OCI-LY3 (cell line): ENCODE data around the gene ATRN.

Source experiments
- H2AFZ ChIP-seq: fragments of 200-600, 300-600 bp; shearing (Covaris generic); 2 replicates; pipeline ENCODE4 v1.6.0; 2014; ENCODE audit warnings: antibody characterized with exemption, low read depth, low read length
- H3K27ac ChIP-seq: fragments of 200-600, 300-600 bp; sonication (generic); 2 replicates; pipeline ENCODE4 v1.5.1; 2014; ENCODE audit warnings: mild to moderate bottlenecking, low read length, moderate library complexity, mixed read lengths
- H3K27me3 ChIP-seq: fragments of 200-600, 300-600 bp; sonication (generic); 2 replicates; pipeline ENCODE4 v1.6.1; 2014; ENCODE audit warnings: low read depth, low read length, mixed read lengths
- H3K36me3 ChIP-seq: fragments of 200-600, 300-600 bp; sonication (generic); replicated peaks from 2 replicates; pipeline ENCODE3; 2014; ENCODE audit warnings: low read depth, low read length, mixed read lengths
- H3K4me1 ChIP-seq: fragments of 300-600, 200-600 bp; sonication (generic); 2 replicates; pipeline ENCODE4 v1.6.1; 2014; ENCODE audit warnings: low read length, mixed read lengths
- H3K4me2 ChIP-seq: fragments of 200-600, 300-600 bp; sonication (generic); 2 replicates; pipeline ENCODE4 v1.6.1; 2014; ENCODE audit warnings: low read length, mixed read lengths
- H3K4me3 ChIP-seq: fragments of 300-600, 200-600 bp; sonication (generic); 2 replicates; pipeline ENCODE4 v1.5.1; 2014; ENCODE audit warnings: antibody characterized with exemption, mild to moderate bottlenecking, low read length, moderate library complexity
- H3K79me2 ChIP-seq: fragments of 300-600, 200-600 bp; shearing (Covaris generic); 2 replicates; pipeline ENCODE4 v1.6.1; 2014; ENCODE audit warnings: mild to moderate bottlenecking, low read length, mixed read lengths
- H3K9ac ChIP-seq: fragments of 300-600, 200-600 bp; shearing (Covaris generic); 2 replicates; pipeline ENCODE4 v1.6.0; 2014; ENCODE audit warnings: mild to moderate bottlenecking, low read length, moderate library complexity
- H3K9me3 ChIP-seq: fragments of 200-600, 300-600 bp; shearing (Covaris generic); 2 replicates; pipeline ENCODE4 v1.6.1; 2014; ENCODE audit warnings: low read length, mixed read lengths; ENCODE audit not compliant: insufficient read depth
- H4K20me1 ChIP-seq: fragments of 200-600, 300-600 bp; sonication (generic); 2 replicates; pipeline ENCODE4 v1.6.1; 2016; ENCODE audit warnings: low read length, mixed read lengths; ENCODE audit not compliant: insufficient read depth
- EZH2phosphoT487 ChIP-seq: fragments of 200-600 bp; shearing (Covaris generic); IDR thresholded peaks from 2 replicates; pipeline ENCODE4 v1.6.1; 2018; ENCODE audit warnings: antibody characterized with exemption, mixed run types, low read depth
- TF ChIP-seq, protein P1 (sequence below): fragments of 200-600, 300-600 bp; sonication (generic); IDR thresholded peaks from 2 replicates; pipeline ENCODE4 v1.5.1; 2014; ENCODE audit warnings: antibody characterized with exemption, low read length, low read depth

Gene ATRN

DNA sequence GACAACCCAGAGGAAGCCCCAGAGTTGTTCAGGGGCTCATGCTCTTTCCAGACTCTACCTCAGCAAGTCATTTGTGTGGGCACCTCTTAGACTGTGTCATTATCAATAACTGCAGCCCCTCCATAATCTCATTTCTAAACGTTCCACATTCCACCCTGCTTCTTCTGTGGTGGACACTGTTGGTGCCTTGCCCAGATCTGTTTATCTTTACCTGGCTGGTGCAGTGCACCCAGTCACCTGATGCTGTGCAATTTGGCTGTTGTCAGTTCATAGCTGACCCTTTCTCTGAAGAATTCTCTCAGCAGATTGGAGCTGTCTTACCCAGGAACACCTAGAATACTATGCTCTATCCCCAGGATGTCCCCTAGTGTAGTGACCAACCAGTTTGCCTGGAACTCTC, 80.0 kb downstream of the ATRN start:
- TF ChIP-seq, protein P1, sequence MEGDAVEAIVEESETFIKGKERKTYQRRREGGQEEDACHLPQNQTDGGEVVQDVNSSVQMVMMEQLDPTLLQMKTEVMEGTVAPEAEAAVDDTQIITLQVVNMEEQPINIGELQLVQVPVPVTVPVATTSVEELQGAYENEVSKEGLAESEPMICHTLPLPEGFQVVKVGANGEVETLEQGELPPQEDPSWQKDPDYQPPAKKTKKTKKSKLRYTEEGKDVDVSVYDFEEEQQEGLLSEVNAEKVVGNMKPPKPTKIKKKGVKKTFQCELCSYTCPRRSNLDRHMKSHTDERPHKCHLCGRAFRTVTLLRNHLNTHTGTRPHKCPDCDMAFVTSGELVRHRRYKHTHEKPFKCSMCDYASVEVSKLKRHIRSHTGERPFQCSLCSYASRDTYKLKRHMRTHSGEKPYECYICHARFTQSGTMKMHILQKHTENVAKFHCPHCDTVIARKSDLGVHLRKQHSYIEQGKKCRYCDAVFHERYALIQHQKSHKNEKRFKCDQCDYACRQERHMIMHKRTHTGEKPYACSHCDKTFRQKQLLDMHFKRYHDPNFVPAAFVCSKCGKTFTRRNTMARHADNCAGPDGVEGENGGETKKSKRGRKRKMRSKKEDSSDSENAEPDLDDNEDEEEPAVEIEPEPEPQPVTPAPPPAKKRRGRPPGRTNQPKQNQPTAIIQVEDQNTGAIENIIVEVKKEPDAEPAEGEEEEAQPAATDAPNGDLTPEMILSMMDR, result no peak
- no peak for TF ChIP-seq EZH2phosphoT487
- H3K36me3 ChIP-seq, result no peaks in the 10 kb centered on the region
- no peaks in the 10 kb centered on the region for H3K79me2 ChIP-seq
- no peaks in the 10 kb centered on the region for H3K27me3 ChIP-seq
- H3K4me3 ChIP-seq, result no peak overlapping the region
- H3K4me2 ChIP-seq, result no peak overlapping the region
- no peak overlapping the region for H2AFZ ChIP-seq
- H3K9ac ChIP-seq, result no peak overlapping the region
- no peak overlapping the region for H3K27ac ChIP-seq
- no peaks in the 10 kb centered on the region for H3K4me1 ChIP-seq
- H3K9me3 ChIP-seq, result no peaks in the 10 kb centered on the region
- H4K20me1 ChIP-seq, result no peaks in the 10 kb centered on the region

GRCh38 chr20:3551681-3552434, 81.0 kb downstream of the ATRN start:
- Histone ChIP-seq H3K79me2 (no peaks in the 10 kb centered on the region), H3K4me3 (no peak overlapping the region), H2AFZ (no peak overlapping the region), H4K20me1 (no peaks in the 10 kb centered on the region), H3K9me3 (no peaks in the 10 kb centered on the region), H3K36me3 (no peaks in the 10 kb centered on the region), H3K27me3 (no peaks in the 10 kb centered on the region), H3K9ac (no peak overlapping the region), H3K27ac (no peak overlapping the region), H3K4me1 (no peaks in the 10 kb centered on the region), H3K4me2 (no peak overlapping the region)
- TF ChIP-seq EZH2phosphoT487, result no peak
- TF ChIP-seq, protein P1, result no peak

GRCh38 chr20:3553663-3554062, 82.8 kb downstream of the ATRN start:
- no peak overlapping the region for H3K4me3 ChIP-seq
- no peak for TF ChIP-seq EZH2phosphoT487
- TF ChIP-seq, protein P1, result no peak

GRCh38 chr20:3557237-3557785, 86.5 kb downstream of the ATRN start:
- no peak overlapping the region for H3K4me3 ChIP-seq
- no peak overlapping the region for H3K4me2 ChIP-seq
- H3K9me3 ChIP-seq, result no peaks in the 10 kb centered on the region
- no peaks in the 10 kb centered on the region for H3K79me2 ChIP-seq
- H3K9ac ChIP-seq, result no peak overlapping the region
- no peaks in the 10 kb centered on the region for H4K20me1 ChIP-seq
- no peaks in the 10 kb centered on the region for H3K36me3 ChIP-seq
- H3K4me1 ChIP-seq, result no peaks in the 10 kb centered on the region
- no peaks in the 10 kb centered on the region for H3K27me3 ChIP-seq
- no peak overlapping the region for H2AFZ ChIP-seq
- TF ChIP-seq, protein P1, result no peak
- TF ChIP-seq EZH2phosphoT487, result no peak
- no peak overlapping the region for H3K27ac ChIP-seq

More at GRCh38 chr20:3553663-3554062, 82.8 kb downstream of the ATRN start:
- no peaks in the 10 kb centered on the region for H3K9me3 ChIP-seq
- H3K9ac ChIP-seq, result no peak overlapping the region
- H4K20me1 ChIP-seq, result no peaks in the 10 kb centered on the region
- H2AFZ ChIP-seq, result no peak overlapping the region
- H3K27ac ChIP-seq, result no peak overlapping the region
- H3K79me2 ChIP-seq, result no peaks in the 10 kb centered on the region
- H3K4me1 ChIP-seq, result no peaks in the 10 kb centered on the region
- H3K4me2 ChIP-seq, result no peak overlapping the region
- no peaks in the 10 kb centered on the region for H3K36me3 ChIP-seq
- H3K27me3 ChIP-seq, result no peaks in the 10 kb centered on the region
